Measurements from ENCODE around the gene FOSL1.

Gene FOSL1

DNA sequence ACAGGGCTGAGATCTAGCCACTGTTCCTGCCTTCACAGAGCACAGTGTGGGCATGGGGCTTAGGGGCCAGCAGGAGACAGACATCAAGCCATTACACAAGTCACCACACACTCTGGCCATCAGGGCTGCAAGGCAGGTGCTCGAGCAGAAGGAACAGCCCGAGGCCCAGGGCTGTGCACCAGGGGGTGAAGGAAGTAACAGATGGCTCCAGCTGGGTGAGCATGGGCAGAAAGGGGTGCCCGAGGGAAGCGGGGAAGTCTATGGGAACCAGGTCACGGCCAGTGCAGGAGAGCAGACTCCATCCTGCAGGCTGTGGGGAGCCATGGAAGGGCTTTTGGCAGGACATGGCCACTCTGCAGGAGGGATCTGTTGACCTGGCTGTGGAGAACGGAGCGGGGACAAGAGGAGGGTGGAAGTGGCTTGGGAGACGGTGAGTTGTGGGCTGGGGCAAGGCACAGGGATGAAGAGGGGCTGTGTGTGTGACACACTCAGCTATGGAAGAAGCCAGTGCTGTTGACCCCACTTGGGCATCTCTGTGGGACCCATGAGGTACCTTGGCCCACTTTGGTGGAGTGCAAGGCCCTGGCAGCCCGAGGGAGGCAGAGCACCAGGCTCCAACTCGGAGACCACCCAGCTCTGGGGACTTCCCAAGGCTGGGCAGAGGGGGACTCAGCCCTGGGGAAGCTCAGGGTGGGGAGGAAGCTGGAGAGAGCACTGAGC lies 15.1 kb upstream of the FOSL1 start:
- POLR2A ChIA-PET, result interaction anchor here (0.6 to 2.6 kb wide), 6 partner anchors 9 to 1510 kb away, joined by 3 to 35 read pairs (median 4); partner anchors contain the start of genes CCDC85B, FIBP and MUS81
- TF ChIP-seq TARDBP (IDR thresholded peaks at IDR 0.05), result no peak
- TF ChIP-seq, protein P1, sequence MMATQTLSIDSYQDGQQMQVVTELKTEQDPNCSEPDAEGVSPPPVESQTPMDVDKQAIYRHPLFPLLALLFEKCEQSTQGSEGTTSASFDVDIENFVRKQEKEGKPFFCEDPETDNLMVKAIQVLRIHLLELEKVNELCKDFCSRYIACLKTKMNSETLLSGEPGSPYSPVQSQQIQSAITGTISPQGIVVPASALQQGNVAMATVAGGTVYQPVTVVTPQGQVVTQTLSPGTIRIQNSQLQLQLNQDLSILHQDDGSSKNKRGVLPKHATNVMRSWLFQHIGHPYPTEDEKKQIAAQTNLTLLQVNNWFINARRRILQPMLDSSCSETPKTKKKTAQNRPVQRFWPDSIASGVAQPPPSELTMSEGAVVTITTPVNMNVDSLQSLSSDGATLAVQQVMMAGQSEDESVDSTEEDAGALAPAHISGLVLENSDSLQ (IDR thresholded peaks at IDR 0.05), result no peak
- TF ChIP-seq FOXK2 (IDR thresholded peaks at IDR 0.05), result no peak
- CTCF ChIA-PET, result interaction anchor here (0.8 to 1.6 kb wide), 4 partner anchors 24 to 30 kb away, joined by 3 to 6 read pairs (median 4); partner anchors contain the start of gene FIBP
- DNase-seq (ENCODE audit: extremely low spot score), result no peak

DNA sequence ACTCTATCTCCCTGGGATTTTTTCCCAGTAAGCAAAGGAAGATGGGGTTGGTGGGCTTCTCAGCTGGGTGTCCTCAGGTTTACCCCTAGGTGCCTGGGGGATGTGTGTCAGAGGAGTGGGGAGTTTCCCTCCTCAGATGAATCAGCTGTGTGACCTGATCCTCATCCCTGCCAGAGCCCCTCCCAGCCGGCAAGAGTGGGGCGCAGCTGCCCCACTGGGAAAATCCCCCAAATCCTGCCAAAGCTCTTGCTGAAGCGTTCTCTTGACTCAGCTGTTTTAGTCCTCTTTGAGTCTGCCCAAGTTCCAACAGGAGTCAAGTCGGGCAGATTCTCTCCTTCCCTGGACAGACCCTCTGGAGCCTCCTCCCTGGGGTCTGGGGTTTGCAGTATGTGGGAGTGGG lies 12.7 kb upstream of the FOSL1 start:
- POLR2A ChIA-PET, result interaction anchor here (1.4 to 3.6 kb wide), 2 partner anchors 11 to 23 kb away, joined by 4 to 46 read pairs; partner anchors contain the start of genes CCDC85B and FIBP
- CTCF ChIA-PET, result interaction anchor here (0.6 to 3.0 kb wide), 3 partner anchors 23 to 147 kb away, joined by 3 to 26 read pairs (median 8); partner anchors contain the start of genes CCDC85B and FIBP

DNA sequence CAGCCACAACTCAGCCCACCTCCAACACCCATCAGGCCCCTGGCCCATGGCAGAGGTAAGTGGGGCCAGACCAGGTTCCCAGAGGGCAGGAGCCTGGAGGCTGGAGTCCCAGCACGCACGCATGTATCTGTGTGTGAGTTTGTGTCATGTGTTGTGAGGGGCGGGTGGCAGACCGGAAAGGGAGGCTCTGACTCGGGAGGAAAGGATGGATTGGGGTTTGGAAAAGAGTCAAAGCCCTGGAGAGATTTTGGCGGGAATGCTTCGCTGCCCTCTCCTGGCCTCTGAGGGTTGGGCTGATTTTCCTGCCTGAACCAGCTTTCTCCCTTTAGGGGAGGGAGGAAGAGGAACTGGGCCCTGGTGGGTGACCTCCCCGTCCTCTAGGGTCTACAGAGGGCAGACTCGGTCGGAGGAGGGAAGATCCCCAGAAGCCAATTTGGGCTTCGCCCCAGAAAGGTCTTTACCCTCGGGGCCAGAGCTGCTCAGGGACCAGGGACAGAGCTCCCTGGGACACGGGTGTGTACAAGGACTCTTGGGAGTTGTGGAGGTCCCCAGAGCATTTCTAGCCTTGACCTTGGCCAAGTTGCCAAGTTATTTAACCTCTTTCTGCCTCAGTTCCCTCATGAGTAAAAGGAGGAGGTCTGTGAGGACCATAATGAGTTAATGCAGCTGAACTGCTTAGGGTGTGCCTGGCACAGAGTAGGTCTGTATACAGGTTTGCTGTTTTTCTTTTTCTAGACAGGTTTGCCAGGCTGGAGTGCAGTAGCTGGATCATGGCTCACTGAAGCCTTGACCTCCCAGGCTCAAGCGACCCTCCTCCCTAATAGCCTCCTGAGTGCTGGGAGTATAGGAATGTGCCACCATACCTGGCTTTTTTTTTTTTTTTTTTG lies 11.7 kb upstream of the FOSL1 start:
- CTCF ChIA-PET, result interaction anchor here (2.1 to 3.0 kb wide), 2 partner anchors 22 to 27 kb away, joined by 8 to 26 read pairs; partner anchors contain the start of genes CCDC85B and FIBP
- POLR2A ChIA-PET, result interaction anchor here (0.7 to 3.6 kb wide), 8 partner anchors 10 to 53 kb away, joined by 3 to 46 read pairs (median 4); partner anchors contain the start of genes CCDC85B and FIBP
- peak; percentile 68 for DNase-seq (ENCODE audit: extremely low spot score)
- TF ChIP-seq L3MBTL2 (conservative IDR thresholded peaks at IDR 0.05) (peak; percentile 69), BHLHE40 (IDR thresholded peaks at IDR 0.05; ENCODE audit: borderline replicate concordance) (no peak)

More for the DNA sequence above, 12.7 kb upstream of the FOSL1 start:
- no peak for TF ChIP-seq TARDBP (IDR thresholded peaks at IDR 0.05)
- DNase-seq (ENCODE audit: extremely low spot score), result no peak

- POLR2A ChIA-PET, result interaction anchor here (6.2 kb wide), 1 partner anchor 18 kb away, joined by 25 read pairs; the partner anchor contains the start of genes CCDC85B and FIBP
- no peak for DNase-seq (ENCODE audit: extremely low spot score)
Observed at GRCh38 chr11:65907878-65908277, 7.7 kb upstream of the FOSL1 start.

GRCh38 chr11:65906602-65907001 lies 6.4 kb upstream of the FOSL1 start:
- no peak for DNase-seq (ENCODE audit: extremely low spot score)
- TF ChIP-seq LEF1 (IDR thresholded peaks at IDR 0.05; ENCODE audit: borderline replicate concordance) (no peak), HDGF (IDR thresholded peaks at IDR 0.05; ENCODE audit: borderline replicate concordance) (no peak), NFRKB (IDR thresholded peaks at IDR 0.05) (no peak), FOXA1 (IDR thresholded peaks at IDR 0.05) (no peak), ELF4 (IDR thresholded peaks at IDR 0.05) (no peak), FOXM1 (IDR thresholded peaks at IDR 0.05; ENCODE audit: borderline replicate concordance) (no peak), ARNT (IDR thresholded peaks at IDR 0.05) (no peak), TARDBP (IDR thresholded peaks at IDR 0.05) (no peak), BHLHE40 (IDR thresholded peaks at IDR 0.05; ENCODE audit: borderline replicate concordance) (no peak), FOXK2 (IDR thresholded peaks at IDR 0.05) (no peak), ZNF384 (IDR thresholded peaks at IDR 0.05) (no peak), L3MBTL2 (conservative IDR thresholded peaks at IDR 0.05) (no peak), CTBP1 (IDR thresholded peaks at IDR 0.05; ENCODE audit: borderline replicate concordance) (no peak)
- TF ChIP-seq, protein P1 (IDR thresholded peaks at IDR 0.05), result no peak
- ChIA-PET POLR2A (interaction anchor here (0.6 to 6.2 kb wide), 4 partner anchors 9 to 47 kb away, joined by 3 to 25 read pairs (median 3); partner anchors contain the start of genes CCDC85B and FIBP), CTCF (no interaction called here)

More at GRCh38 chr11:65907878-65908277, 7.7 kb upstream of the FOSL1 start:
- CTCF ChIA-PET, result no interaction called here
- TF ChIP-seq BHLHE40 (IDR thresholded peaks at IDR 0.05; ENCODE audit: borderline replicate concordance) (no peak), ELF4 (IDR thresholded peaks at IDR 0.05) (no peak), FOXK2 (IDR thresholded peaks at IDR 0.05) (no peak), FOXA1 (IDR thresholded peaks at IDR 0.05) (no peak), L3MBTL2 (conservative IDR thresholded peaks at IDR 0.05) (no peak), CTBP1 (IDR thresholded peaks at IDR 0.05; ENCODE audit: borderline replicate concordance) (no peak), HDGF (IDR thresholded peaks at IDR 0.05; ENCODE audit: borderline replicate concordance) (no peak), LEF1 (IDR thresholded peaks at IDR 0.05; ENCODE audit: borderline replicate concordance) (no peak), ZNF384 (IDR thresholded peaks at IDR 0.05) (no peak), FOXM1 (IDR thresholded peaks at IDR 0.05; ENCODE audit: borderline replicate concordance) (no peak), SUZ12 (IDR thresholded peaks at IDR 0.05) (no peak), NFRKB (IDR thresholded peaks at IDR 0.05) (no peak), SP1 (IDR thresholded peaks at IDR 0.05) (no peak), TARDBP (IDR thresholded peaks at IDR 0.05) (no peak), ARNT (IDR thresholded peaks at IDR 0.05) (no peak)
- TF ChIP-seq, protein P1 (IDR thresholded peaks at IDR 0.05), result no peak

- ChIA-PET CTCF (no interaction called here), POLR2A (interaction anchor here (1.0 to 6.2 kb wide), 3 partner anchors 13 to 44 kb away, joined by 3 to 72 read pairs (median 25); partner anchors contain the start of genes CCDC85B and FIBP)
- no peak for TF ChIP-seq ARNT (IDR thresholded peaks at IDR 0.05)
- TF ChIP-seq L3MBTL2 (conservative IDR thresholded peaks at IDR 0.05), result no peak
- no peak for TF ChIP-seq HDGF (IDR thresholded peaks at IDR 0.05; ENCODE audit: borderline replicate concordance)
- no peak for TF ChIP-seq FOXA1 (IDR thresholded peaks at IDR 0.05)
- TF ChIP-seq, protein P1 (IDR thresholded peaks at IDR 0.05), result no peak
- TF ChIP-seq LEF1 (IDR thresholded peaks at IDR 0.05; ENCODE audit: borderline replicate concordance), result no peak
- no peak for TF ChIP-seq FOXM1 (IDR thresholded peaks at IDR 0.05; ENCODE audit: borderline replicate concordance)
- no peak for TF ChIP-seq ZNF384 (IDR thresholded peaks at IDR 0.05)
- TF ChIP-seq BHLHE40 (IDR thresholded peaks at IDR 0.05; ENCODE audit: borderline replicate concordance), result no peak
- no peak for TF ChIP-seq FOXK2 (IDR thresholded peaks at IDR 0.05)
- no peak for TF ChIP-seq CTBP1 (IDR thresholded peaks at IDR 0.05; ENCODE audit: borderline replicate concordance)
- no peak for TF ChIP-seq SP1 (IDR thresholded peaks at IDR 0.05)
- DNase-seq (ENCODE audit: extremely low spot score), result no peak
Observed at GRCh38 chr11:65903715-65904114, 3.5 kb upstream of the FOSL1 start.
